NCI-H510A (cell line): ENCODE results near the gene WRAP73.
"Not testable (repeated sequence)": the region's sequence is repeated elsewhere in the genome, so short reads cannot be mapped to it uniquely, and the experiment has no call there.

ENCODE experiments used
- DNase-seq: peaks from one replicate; lab custom pipeline; 2025; lab: John Stamatoyannopoulos, UW

Gene WRAP73

DNA sequence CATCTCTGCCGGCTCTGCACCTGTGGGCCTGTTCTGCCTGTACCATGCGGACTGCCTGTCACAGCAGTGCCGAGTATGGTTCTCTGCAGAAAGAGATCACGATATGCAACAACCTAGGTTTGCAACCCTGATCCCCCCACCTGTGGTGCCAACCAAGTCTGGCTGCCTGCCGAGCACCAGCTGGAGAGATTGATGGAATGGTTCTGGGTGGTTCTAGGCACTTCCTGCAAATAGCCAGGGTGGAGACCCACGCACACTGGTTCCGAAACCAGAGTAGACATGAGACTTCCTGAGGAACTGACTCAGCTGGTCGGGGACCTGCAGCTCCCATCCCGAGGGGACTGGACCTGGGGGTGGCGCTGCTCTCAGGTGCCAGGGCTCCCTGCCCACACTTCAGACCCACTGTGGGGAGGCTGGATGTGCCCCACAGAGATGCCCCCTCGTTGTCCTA, 19.7 kb downstream of the WRAP73 start:
- DNase-seq = no peak

DNA sequence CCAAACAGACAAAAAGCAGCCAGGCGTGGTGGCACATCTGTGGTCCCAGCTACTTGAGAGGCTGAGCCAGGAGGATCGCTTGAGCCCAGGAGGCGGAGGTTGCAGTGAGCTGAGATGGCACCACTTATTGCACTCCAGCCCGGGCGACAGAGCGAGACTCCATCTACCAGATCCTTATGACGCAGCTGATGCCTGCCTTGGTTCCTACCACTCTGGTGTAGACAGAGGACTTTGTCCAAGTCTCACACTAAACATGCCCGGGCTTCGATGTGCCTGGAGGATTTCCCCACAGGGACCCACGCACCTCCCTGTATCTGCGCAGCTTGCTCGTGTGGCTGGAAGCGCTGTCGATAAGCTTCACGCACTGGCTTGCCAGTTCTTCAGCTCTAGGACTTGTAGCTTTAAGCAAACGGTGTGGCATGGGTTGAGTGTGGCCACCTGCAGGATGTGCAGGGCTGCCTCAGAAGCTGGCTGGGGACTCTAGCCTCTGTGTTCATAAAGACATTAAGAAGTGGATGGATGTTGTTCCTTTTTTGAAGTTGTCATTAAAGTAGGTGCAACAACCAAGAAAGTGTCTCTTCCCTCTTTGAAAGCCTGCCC, 20.2 kb downstream of the WRAP73 start:
- DNase-seq = no peak

DNA sequence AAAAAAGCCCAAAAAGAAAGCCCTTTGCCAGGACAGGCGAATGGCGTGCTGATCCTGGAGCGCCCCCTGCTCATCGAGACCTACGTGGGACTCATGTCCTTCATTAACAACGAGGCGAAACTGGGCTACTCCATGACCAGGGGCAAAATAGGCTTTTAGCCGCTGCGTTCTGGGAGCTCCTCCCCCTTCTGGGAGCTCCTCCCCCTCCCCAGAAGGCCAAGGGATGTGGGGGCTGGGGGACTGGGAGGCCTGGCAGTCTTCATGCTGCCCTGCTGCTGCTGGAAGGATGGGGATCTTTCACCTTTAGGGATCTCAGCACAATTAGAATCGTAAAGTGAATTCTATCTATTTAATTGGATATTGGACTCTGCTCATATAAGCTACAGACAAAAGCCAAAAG, 21.5 kb downstream of the WRAP73 start:
- no peak for DNase-seq

DNA sequence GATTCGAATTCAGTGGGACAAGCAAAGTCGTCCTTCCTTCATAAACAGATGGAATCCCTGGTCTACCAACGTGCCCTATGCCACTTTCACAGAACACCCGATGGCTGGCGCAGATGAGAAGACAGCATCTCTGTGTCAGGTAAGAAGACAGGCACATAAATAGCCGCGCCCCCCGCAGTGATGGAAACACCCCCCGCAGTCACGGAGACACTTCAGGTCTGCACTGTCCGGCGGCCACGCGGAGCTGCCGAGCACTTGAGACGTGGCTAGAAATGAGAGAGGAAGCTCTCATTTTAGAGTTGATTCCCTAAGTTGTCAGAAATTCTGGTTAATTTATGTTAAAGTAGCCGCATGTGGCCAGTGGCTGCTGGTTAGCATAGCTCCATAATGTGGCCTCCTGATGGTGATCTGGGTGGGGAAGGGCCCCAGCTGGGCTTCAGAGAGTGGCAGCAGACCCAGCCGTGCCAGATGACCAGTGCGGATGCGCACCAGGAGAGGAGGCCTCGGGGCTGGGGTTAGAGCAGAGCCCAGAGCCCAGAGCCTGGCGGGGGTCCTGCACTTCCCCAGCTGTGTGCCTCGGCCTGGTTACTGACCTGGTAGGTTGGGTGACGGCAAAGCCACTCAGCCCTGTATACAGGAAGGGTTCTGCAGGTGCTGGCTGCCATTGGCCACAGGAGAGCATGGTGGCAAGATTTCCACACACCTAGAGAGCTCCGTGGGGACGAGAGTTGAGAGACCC, 22.2 kb downstream of the WRAP73 start:
- DNase-seq = no peak

DNA sequence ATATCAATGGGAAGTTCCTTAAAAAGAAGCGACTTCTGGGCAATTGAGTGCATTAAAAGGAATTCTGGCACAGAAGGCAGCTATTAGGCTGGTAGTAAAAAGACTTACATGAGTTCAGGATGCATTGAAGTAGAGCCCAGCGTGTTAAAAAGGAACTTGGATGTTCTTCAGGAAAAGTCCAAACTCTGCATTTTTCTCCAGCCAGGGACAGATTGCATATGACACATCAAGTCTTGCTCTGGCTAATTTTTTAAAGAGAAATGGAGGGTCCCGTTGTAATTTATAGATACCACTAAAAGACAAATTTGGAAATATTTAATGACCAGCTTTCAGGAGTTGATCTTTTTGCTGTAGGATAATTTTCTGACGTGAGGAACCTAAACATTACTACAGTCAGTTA, 23.9 kb downstream of the WRAP73 start:
- DNase-seq = no peak

DNA sequence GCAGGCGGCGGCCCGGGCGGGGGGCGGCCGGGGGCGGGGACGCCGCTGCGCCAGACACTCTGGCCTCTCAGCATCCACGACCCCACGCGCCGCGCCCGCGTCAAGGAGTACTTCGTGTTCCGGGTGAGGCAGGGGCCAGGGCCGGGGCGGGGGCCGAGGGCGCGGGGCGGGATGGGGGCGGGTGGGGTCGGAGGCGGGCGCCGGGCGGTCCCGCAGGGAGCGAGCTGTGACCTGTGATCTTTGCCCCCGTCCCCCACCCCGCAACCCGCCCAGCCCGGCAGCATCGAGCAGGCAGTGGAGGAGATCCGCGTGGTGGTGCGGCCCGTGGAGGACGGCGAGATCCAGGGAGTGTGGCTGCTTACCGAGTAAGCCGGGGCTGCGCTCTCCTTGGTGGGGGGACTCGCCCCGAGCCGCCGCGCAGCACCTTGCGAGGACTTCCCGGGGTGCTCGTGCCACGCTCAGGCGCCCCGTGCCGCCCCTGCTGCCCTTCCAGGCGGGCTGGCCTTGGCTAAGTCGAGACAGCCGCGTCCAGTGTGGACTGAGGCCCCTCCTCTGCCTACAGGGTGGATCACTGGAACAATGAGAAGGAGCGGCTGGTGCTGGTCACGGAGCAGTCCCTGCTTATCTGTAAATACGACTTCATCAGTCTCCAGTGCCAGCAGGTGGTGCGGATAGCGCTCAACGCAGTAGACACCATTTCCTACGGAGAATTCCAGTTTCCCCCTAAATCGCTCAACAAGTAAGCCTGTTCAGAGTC, 24.6 kb downstream of the WRAP73 start:
- DNase-seq = no peak

DNA sequence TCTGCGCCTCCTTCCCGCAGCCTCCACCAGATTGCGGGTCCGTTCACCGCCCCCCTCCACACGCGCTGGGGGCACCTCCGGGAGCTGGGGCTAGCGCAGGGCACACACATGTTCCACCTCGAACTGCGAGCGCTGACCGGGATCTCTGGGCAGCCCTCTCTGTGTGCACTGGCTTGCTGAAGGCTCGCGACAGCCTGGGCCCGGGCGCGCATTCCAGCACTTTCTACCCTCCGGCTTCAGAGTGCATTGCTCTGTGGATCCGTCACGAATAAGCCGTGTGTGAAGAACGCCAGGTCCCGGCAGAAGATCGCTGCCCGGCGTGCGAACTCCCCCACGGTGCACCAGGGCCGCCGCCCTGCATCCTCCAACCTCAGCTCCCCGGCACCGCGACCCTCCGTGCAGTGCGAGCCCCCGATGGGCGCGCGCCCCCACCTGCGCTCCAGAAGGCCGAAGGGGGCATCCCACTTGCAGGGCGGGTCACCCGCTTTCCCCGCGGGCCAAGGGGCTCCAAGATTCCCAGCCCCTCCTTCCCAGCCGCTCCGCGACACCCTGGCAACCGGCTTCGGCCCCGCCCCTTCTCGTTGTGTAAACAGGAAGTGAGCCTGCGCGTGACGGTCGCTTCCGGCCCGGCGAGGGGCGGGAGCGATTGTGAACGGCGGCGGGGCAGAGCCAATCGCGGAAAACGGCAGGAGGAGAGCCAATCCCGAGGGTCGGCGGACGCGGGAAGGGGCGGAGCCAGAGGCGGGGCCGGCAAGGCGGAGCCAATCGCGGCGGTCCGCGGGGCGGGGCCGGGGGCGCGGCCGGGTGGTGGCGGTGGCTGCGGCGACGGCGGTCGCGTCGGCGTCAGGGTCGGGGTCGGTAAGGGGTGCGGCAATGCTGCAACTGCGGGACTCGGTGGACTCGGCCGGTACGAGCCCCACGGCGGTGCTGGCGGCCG, 25.4 kb downstream of the WRAP73 start, which contains the start of gene TPRG1L:
Gene TPRG1L (plus strand): TSS at position 816 of the 937 bp plus-strand sequence. CDS start 58 bp downstream, at position 874.
- DNase-seq = peak; percentile 64

DNA sequence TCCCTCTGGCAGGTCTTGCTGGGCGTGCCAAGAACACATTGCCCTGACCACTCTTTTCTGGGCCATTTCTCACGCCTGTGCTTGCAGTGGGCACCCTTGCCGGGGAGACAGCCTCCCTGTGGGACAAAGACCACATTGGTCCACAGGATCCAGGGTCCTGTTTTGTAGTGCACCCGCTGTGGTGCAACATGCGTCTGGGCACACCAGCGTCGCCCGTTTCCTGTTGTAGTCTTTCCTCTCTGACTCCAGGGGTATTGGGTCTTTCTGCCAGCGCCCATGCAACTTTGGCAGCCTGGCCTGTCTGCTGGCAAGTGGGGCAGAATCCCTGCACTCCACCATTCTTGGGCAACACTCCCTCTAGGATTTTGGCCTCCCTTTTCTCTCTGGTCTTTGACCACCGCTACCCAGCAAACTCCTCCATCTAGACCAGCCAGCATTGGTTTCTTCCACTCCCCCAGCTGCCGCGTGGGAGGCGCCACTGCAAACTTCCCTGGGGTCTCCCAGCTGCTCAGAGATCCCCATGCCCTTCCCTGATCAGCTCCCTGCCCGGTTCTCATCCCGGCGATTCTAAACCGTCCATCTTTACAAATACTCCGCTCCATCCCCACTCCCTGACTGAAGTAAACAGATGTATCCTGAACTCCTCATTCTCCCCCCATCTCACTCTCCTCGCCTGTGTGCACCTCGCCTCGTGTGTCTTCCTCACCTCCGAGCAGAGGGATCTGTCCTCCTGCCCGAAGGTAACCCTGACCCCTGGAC, 26.3 kb downstream of the WRAP73 start:
- no peak for DNase-seq

DNA sequence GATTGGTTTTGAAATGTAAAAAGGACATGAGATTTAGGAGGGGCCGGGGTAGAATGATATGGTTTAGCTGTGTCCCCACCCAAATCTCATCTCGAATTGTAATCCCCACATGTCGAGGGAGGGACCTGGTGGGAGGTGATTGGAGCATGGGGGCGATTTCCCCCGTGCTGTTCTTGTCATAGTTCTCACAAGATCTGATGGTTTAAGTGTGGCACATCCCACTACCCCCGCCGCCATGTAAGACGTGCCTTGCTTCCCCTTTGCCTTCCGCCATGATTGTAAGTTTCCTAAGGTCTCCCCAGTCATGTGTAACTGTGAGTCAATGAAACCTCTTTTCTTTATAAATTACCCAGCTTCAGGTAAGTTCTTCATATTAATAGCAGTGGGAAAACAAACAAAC, 27.8 kb downstream of the WRAP73 start:
- DNase-seq = not testable (repeated sequence)

DNA sequence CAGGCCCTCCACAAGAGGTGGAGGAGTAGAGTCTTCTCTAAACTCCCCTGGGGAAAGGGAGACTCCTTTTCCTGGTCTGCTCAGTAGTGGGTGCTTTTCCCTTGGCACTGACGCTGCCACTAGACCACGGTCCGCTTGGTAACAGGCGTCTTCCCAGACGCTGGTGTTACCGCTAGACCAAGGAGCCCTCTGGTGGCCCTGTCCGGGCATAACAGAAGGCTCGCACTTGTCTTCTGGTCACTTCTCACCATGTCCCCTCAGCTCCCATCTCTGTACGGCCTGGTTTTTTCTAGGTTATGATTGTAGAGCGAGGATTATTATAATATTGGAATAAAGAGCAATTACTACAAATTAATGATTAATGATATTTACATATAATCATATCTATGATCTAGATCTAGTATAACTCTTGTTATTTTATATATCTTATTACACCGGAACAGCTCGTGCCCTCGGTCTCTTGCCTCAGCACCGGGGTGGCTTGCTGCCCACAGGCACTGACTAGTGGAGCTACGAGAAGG, 28.7 kb downstream of the WRAP73 start:
- DNase-seq = not testable (repeated sequence)

DNA sequence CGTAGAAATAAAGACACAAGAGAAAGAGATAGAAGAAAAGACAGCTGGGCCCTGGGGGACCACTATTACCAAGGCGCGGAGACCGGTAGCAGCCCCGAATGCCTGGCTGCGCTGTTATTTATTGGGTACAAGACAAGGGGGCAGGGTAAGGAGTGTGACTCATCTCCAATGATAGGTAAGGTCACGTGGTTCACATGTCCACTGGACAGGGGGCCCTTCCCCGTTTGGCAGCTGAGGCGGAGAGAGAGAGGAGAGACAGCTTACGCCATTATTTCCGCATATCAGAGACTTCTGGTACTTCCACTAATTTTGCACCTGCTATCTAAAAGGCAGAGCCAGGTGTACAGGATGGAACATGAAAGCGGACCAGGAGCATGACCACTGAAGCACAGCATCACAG, 29.2 kb downstream of the WRAP73 start:
- DNase-seq = no peak

DNA sequence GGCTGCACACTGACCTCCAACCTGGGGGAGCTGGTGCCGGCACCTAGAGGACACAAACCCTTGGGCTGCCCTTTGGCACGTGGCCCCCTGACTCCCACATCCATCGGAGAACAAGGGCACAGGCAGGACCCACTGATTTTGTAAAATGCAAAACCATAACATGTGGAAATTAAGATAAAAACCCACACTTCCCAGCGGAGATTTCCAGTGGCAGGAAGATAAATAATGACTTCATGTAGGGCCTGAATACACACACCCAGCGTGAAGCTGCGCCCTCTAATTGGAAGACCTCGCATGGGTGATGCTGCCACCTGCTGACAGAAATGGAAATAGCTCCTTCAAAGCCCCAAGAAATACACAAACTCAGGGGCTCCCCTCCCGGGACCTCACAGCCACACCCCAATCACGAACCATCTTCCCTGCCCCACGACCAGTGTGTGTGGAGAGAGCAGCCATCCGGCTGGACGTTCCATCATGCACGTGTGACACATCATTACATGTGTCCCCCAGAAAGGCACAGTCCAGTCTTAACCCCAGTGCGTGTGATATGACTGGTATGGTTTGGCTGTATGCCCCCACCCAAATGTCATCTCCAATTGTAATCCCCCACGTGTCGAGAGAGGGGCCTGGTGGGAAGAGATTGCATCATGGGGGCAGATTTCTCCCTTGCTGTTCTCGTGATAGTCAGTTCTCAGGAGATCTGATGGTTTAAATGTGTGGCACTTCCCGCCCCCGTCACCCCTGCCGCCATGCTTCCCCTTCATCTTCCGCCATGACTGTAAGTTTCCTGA, 30.8 kb downstream of the WRAP73 start:
- DNase-seq = no peak

DNA sequence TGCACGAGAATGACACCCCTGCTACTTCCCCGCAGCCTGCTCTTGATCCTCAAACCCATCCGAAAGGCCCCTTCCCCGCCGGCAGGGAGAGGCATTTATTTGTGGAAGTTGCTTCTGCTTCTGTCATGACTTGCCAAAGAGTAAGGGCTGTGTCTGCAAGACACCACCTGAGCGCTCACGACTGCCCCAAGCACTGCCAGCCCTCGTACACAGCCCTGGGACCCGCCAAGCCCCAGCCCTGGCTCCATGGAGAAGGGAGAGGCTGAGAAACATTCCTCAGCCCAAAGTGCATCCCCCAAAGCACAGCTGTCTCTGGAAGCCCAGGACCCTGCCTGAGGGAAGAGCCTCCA, 31.4 kb downstream of the WRAP73 start:
- no peak for DNase-seq

DNA sequence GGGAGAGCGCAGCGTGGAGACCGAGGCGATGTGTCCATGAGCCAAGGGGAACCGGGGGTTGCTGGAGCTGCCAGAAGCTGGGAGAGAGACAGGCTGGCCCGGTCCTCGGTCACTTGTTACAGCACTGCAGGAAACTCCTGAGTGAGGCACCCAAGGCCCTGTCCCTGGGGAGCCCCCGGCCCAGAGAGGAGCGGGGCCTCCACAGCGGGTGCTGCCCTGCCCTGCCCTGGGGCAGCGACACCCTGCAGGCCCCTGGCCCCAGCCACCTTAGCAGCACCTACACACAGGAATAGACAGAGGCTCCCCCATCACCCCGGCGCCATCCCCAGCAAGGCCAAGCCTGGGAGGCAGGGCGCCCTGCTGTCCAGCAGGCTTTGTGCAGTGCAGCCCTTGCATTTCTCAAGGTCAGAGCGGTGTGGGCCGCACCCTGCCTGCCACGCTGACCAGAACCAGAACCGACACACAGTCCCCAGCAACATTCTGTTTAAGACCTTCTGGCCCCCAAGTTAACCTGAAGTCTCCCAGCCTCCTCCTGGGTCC, 32.0 kb downstream of the WRAP73 start:
- DNase-seq = no peak

DNA sequence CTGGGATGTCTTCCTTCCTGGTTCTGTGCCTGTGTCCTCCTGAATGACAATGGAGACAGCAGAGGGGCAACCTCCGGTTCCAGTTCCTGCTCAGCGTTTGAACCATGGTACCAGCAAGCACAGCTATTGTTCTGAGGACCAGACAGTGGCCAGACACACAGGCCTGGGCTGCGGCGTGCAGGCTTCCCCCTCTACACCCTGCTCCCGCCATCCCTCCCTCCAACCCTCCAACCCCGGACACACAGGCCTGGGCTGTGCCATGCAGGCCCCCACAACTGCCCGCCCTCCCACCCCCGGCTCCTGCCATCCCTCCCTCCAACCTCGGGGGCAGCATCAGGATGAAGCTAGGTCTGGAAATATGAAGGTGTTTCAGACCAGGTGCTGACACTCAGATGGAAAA, 33.0 kb downstream of the WRAP73 start:
- DNase-seq = no peak

DNA sequence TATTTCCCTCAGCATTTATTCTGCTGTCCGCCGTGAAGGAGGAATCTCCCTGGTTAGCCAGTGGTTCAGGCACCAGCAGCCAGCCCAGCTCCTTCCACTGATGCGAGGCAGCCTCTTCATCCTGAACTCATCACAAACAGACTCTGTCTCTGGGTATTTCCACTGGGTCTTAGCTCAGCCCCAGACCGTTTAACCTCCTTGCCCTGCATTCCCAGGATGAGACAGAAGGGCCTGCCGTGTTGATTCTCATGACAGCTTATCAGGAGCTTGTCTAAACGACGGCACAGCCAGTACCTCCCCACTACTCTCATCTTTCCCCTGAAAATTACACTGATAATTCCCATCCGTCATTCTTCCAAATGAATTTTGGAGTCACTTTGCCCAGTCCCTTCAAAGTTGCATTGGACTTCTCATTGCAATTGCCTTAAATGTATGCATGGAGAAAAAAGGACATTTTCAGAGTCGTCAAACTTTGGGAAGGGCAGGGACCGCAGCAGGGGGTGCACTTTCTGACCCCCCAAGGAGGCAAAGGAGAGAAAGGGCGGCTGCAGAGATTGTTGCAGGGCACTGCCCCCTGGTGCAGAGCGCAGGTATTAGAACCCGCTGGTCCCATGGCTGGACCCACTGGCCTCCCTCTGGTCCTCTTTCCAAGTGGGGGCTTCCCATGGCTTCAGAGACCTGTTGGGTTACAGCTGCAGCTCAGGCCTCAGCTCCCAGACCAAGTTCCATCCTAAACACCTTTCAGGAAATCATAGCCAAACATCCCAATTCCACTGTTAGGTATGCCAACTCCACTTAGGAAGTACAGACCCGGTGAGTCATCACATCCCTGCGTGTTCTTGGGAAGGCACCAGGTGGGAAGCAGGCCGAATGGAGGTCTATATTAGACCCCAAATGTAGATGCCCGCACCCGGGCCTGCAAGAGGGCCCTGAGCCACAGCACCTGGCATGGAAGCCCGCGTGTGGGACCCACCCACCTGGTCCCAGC, 34.9 kb downstream of the WRAP73 start:
- no peak for DNase-seq

DNA sequence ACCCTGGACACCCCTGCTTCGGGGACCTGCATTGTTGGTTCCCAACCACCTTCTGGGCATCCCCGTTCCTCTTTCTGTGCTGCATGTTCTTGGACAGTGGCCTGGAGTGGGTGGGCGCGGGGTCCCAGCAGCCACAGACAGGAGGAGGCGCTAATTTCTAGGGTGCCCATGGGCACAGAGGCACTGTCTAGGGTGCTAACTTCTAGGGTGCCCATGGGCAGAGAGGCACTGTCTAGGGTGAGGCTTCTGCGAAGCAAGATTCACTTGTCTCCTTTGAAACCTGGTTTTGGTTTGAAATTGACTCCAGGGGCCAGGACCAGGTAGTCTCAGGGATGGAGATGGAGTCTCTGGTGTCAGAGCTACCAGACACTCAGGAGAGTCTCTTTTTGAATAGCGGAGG, 37.8 kb downstream of the WRAP73 start:
- no peak for DNase-seq

DNA sequence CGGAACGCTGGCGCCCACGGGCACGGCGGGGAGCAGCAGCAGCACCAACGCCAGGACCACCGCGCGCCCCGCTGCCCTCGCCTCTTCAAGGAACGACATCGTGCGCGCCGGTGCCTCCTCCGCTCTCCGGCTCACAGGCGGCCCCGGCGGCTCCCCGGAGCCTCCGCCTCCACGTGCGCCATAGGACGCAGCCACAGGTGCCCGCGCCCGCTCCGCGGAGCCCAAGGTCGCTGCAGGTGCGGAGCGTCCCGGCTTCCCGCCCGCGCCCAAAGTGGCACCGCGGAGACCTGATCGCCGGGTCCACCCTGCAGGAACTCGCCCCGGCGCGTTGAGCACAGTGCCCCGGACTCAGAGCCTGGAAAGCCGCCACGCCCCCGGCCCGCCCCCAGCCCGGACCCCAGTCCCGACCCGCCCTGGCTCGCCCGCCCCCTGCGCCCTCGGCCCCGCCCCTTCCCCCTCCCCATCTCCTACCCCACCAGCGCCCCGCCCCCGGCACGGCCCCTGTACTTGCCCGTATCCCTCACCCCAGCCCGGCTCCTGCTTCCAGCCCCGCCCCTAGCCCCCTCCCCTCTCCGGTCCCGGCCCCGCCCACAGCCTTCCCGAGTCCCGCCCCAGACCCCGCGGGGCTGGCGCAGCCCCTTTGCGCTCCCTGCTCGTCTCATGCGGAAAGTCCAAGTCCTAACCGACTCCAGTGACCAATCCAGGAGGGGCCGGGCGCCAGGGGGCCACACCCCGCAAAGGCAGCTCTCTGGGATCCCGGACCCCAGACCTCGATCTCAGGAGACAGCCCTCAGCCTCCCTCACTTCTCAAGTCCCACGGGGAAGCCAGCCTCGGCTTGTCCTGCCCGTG, 38.5 kb downstream of the WRAP73 start, which contains the start of gene MEGF6:
Gene MEGF6 (minus strand): TSS at position 339 of the 850 bp plus-strand sequence. CDS start 240 bp downstream, at position 99.
- DNase-seq = peak; percentile 26
